GM18861 (cell line): Measurements from ENCODE around the gene SPECC1L.

Experiments used
- ATAC-seq: cut with Tn5 transposase; IDR thresholded peaks from one replicate; pipeline ENCODE4 v1.9.1; 2021; ENCODE audit not compliant: unreplicated experiment

SPECC1L gene

DNA sequence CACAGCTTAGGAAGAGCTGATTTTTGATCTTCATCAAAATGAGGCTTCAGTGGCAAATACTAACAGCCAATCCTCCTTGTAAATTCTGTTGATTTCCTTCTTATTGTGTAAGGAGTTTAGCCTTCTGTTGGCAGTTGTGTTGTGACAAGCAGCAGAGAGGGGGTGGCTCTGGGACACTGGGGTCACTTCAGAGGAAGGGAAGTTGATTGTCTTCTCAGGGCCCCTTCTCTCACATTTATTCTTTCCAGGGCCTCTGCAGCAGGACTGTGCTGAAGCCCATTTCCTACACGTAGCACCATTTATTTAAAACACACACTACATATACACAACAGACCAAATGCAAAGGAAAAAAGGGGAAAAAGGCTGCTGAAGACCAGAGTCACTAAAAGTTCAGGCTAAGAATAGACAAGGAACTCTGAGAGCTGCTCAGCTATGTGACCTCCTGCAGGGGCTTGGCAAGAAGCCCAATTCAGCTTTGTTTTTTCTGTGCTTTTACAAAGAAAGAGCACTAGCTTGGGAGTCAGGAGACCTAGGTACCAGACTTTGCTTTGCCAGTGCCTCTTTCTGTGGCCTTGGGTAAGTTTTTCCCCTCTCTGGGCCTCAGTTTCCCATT lies 196.2 kb downstream of the SPECC1L start:
- ATAC-seq = no peak

DNA sequence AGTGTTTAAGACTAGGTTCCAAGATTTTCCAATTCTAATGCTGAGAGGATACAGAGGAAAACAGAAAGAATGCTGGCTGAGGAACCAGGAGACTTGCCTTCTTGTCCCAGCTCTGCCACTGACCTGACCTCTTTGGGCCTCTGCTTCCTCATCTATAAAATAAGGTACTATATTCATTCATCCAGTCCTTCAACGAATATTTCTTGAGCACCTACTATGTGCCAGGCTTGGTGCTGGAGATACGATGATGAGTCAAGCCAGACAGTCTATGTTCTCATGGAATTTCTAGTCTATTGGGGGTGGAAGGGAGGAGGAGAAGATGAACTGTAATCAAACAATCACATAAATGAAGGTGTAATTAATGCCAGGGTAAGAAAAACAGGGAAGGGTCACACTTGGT lies 196.7 kb downstream of the SPECC1L start:
- no peak for ATAC-seq
